Smooth muscle cell (in vitro differentiated cells): ENCODE data around the gene IPO7. TPM values are rescaled to one million over a fixed set of nuclear protein-coding genes. Genes with fewer than 3 reads are reported as not detected.

ENCODE experiments used
- DNase-seq: peaks from one replicate; lab custom pipeline; 2025; ENCODE audit not compliant: unreplicated experiment; lab: John Stamatoyannopoulos, UW
- H2AFZ ChIP-seq: fragments of 200-600 bp; sonication (generic); 2 replicates; pipeline ENCODE4 v1.6.0; 2016; ENCODE audit warnings: antibody characterized with exemption, low read depth, mild to moderate bottlenecking
- H3F3A ChIP-seq: fragments of 200-600 bp; sonication (generic); 2 replicates; pipeline ENCODE4 v1.6.0; 2017; ENCODE audit warnings: antibody characterized with exemption, low read depth
- H3K27ac ChIP-seq: fragments of 200-600 bp; sonication (generic); 2 replicates; pipeline ENCODE4 v1.5.1; 2016; ENCODE audit warnings: low read depth, mild to moderate bottlenecking
- H3K27me3 ChIP-seq: fragments of 200-600 bp; sonication (generic); 2 replicates; pipeline ENCODE4 v1.6.1; 2016; ENCODE audit warnings: low read depth, mild to moderate bottlenecking
- H3K36me3 ChIP-seq: fragments of 200-600 bp; sonication (generic); 2 replicates; pipeline ENCODE4 v1.5.1; 2016; ENCODE audit warnings: low read depth
- H3K4me1 ChIP-seq: fragments of 200-600 bp; sonication (generic); 2 replicates; pipeline ENCODE4 v1.5.1; 2016; ENCODE audit warnings: low read depth
- H3K4me2 ChIP-seq: fragments of 200-600 bp; sonication (generic); 2 replicates; pipeline ENCODE4 v1.6.0; 2016; ENCODE audit warnings: mild to moderate bottlenecking
- H3K4me3 ChIP-seq: fragments of 200-600 bp; sonication (generic); 2 replicates; pipeline ENCODE4 v1.5.1; 2016; ENCODE audit warnings: mild to moderate bottlenecking
- H3K79me2 ChIP-seq: fragments of 200-600 bp; sonication (generic); 2 replicates; pipeline ENCODE4 v1.6.0; 2016; ENCODE audit warnings: low read depth, mild to moderate bottlenecking
- H3K9ac ChIP-seq: fragments of 200-600 bp; sonication (generic); 2 replicates; pipeline ENCODE4 v1.6.0; 2016; ENCODE audit warnings: low read depth
- H3K9me3 ChIP-seq: fragments of 200-600 bp; sonication (generic); replicated peaks from 2 replicates; pipeline ENCODE4 v1.5.1; 2016; ENCODE audit warnings: low read depth
- H4K20me1 ChIP-seq: fragments of 200-600 bp; sonication (generic); 2 replicates; pipeline ENCODE4 v1.6.0; 2016; ENCODE audit warnings: low read depth
- CTCF ChIP-seq: fragments of 200-600 bp; sonication (generic); IDR thresholded peaks from 2 replicates; pipeline ENCODE4 v1.5.1; 2017; ENCODE audit warnings: borderline replicate concordance, mild to moderate bottlenecking, antibody characterized with exemption; ENCODE audit not compliant: insufficient read depth, poor library complexity, severe bottlenecking
- WGBS: methylation state at CpG from one replicate; pipeline ENCODE4 v1.1.7; 2016; ENCODE audit warnings: low lambda C conversion rate; 5-methylcytosine and 5-hydroxymethylcytosine counted together
- polyA plus RNA-seq: library from polyadenylated mRNA; unstranded; fragments of >200 nt; fragmentation: Nextera tagmentation; extraction: Ambion mirVana; gene quantifications from 2 replicates; pipeline ENCODE4 v1.2.1, GENCODE V29; 2016
- total RNA-seq: library from RNA; depleted of rRNA; stranded (reverse); fragments of >200 nt; gene quantifications from 2 replicates; pipeline ENCODE4 v1.2.3, GENCODE V29; 2014

Gene IPO7
- total and polyA plus RNA-seq, 2 experiments from 2014 or later, result 4.7 to 156 TPM

- peaks cover 54% of the 10 kb centered on the region for H3K79me2 ChIP-seq
- under 1% methylated on average over 48 of the region's 57 CpGs for WGBS
- peak overlapping the region; percentile 8 for H2AFZ ChIP-seq
These were observed 76.8 kb downstream of the IPO7 start for GRCh38 chr11:9461063-9461759.

GRCh38 chr11:9461760-9462134 is 77.3 kb downstream of the IPO7 start:
- TF ChIP-seq CTCF, result no peak
- Histone ChIP-seq H3K9me3 (no peaks in the 10 kb centered on the region), H3K79me2 (peaks cover 60% of the 10 kb centered on the region), H3K27me3 (no peaks in the 10 kb centered on the region), H3K4me1 (peaks cover 8% of the 10 kb centered on the region), H3K9ac (peak overlapping the region; percentile 96), H4K20me1 (peaks cover 28% of the 10 kb centered on the region), H3F3A (peaks cover 4% of the 10 kb centered on the region), H3K27ac (peak overlapping the region; percentile 98), H3K4me2 (peak overlapping the region; percentile 88), H2AFZ (no peak overlapping the region), H3K4me3 (peak overlapping the region; percentile 77), H3K36me3 (no peaks in the 10 kb centered on the region)
- 2% methylated on average over 10 of the region's 10 CpGs for WGBS
- no peak for DNase-seq

More at GRCh38 chr11:9461063-9461759, 76.8 kb downstream of the IPO7 start:
- Histone ChIP-seq H3K4me2 (peak overlapping the region; percentile 88), H3K27me3 (no peaks in the 10 kb centered on the region), H3K27ac (peak overlapping the region; percentile 98), H3K9me3 (no peaks in the 10 kb centered on the region), H3K4me1 (peaks cover 8% of the 10 kb centered on the region), H3K36me3 (no peaks in the 10 kb centered on the region), H4K20me1 (peaks cover 22% of the 10 kb centered on the region), H3F3A (peaks cover 4% of the 10 kb centered on the region), H3K9ac (peak overlapping the region; percentile 96), H3K4me3 (peak overlapping the region; percentile 77)
- DNase-seq, result peak; percentile 89
- no peak for TF ChIP-seq CTCF

GRCh38 chr11:9462172-9462799 is 77.8 kb downstream of the IPO7 start:
- peaks cover 62% of the 10 kb centered on the region for H3K79me2 ChIP-seq
- H3K27ac ChIP-seq, result peak overlapping the region; percentile 98
- TF ChIP-seq CTCF, result no peak
- no peaks in the 10 kb centered on the region for H3K36me3 ChIP-seq
- peak overlapping the region; percentile 88 for H3K4me2 ChIP-seq
- H3K9me3 ChIP-seq, result no peaks in the 10 kb centered on the region
- H4K20me1 ChIP-seq, result peaks cover 33% of the 10 kb centered on the region
- peaks cover 8% of the 10 kb centered on the region for H3K4me1 ChIP-seq
- no peak overlapping the region for H2AFZ ChIP-seq
- 87% methylated on average over 16 of the region's 16 CpGs for WGBS
- no peaks in the 10 kb centered on the region for H3K27me3 ChIP-seq
- peak overlapping the region; percentile 96 for H3K9ac ChIP-seq
- H3F3A ChIP-seq, result peaks cover 4% of the 10 kb centered on the region
- H3K4me3 ChIP-seq, result peak overlapping the region; percentile 77
- no peak for DNase-seq
